Osteoblast (primary cell): Measurements from ENCODE around the gene SLC12A7. TPM values are rescaled to one million over a fixed set of nuclear protein-coding genes. Genes with fewer than 3 reads are reported as not detected.

ENCODE experiments used
- DNase-seq: peaks from one replicate; pipeline ENCODE4 v3.0.0; 2011; ENCODE audit warnings: low spot score, mixed read lengths; ENCODE audit not compliant: insufficient read length; ENCODE audit errors: missing footprints
- H2AFZ ChIP-seq: 2 replicates; pipeline ENCODE4 v1.6.0; 2011; ENCODE audit warnings: mild to moderate bottlenecking, low read length
- H3K27ac ChIP-seq: 2 replicates; pipeline ENCODE4 v1.5.1; 2011; ENCODE audit warnings: mild to moderate bottlenecking, low read depth, low read length, moderate library complexity
- H3K27me3 ChIP-seq: 2 replicates; pipeline ENCODE4 v1.6.0; 2012; ENCODE audit warnings: mild to moderate bottlenecking, control low read depth, inconsistent platforms, low read length, moderate library complexity; ENCODE audit not compliant: insufficient read depth
- H3K36me3 ChIP-seq: 2 replicates; pipeline ENCODE4 v1.5.1; 2011; ENCODE audit warnings: mild to moderate bottlenecking, low read length, control low read depth, moderate library complexity; ENCODE audit not compliant: insufficient read depth
- H3K4me1 ChIP-seq: 2 replicates; pipeline ENCODE4 v1.5.1; 2011; ENCODE audit warnings: mild to moderate bottlenecking, low read length, control low read depth, moderate library complexity; ENCODE audit not compliant: insufficient read depth
- H3K4me2 ChIP-seq: 2 replicates; pipeline ENCODE4 v1.6.0; 2011; ENCODE audit warnings: mild to moderate bottlenecking, low read length; ENCODE audit not compliant: insufficient read depth
- H3K4me3 ChIP-seq: fragments of 200-600 bp; sonication (generic); 3 replicates; pipeline ENCODE4 v1.5.1; 2012; ENCODE audit warnings: mild to moderate bottlenecking, low read length, inconsistent platforms; ENCODE audit not compliant: insufficient read depth
- H3K79me2 ChIP-seq: 2 replicates; pipeline ENCODE4 v1.6.0; 2012; ENCODE audit warnings: mild to moderate bottlenecking, low read length, control low read depth, inconsistent platforms; ENCODE audit not compliant: insufficient read depth
- H3K9me3 ChIP-seq: 2 replicates; pipeline ENCODE4 v1.5.1; 2011; ENCODE audit warnings: low read depth, low read length, control low read depth
- H4K20me1 ChIP-seq: 2 replicates; pipeline ENCODE4 v1.6.0; 2012; ENCODE audit warnings: mild to moderate bottlenecking, low read length, control low read depth; ENCODE audit not compliant: insufficient read depth
- total RNA-seq: library from RNA; depleted of rRNA; stranded (reverse); fragments of >200 nt; gene quantifications from 2 replicates; pipeline ENCODE4 v1.2.3, GENCODE V29; 2012
- TF ChIP-seq, protein P1 (sequence below): IDR thresholded peaks from 2 replicates; pipeline ENCODE4 v1.5.1; 2011; ENCODE audit warnings: mild to moderate bottlenecking, low read depth, low read length, moderate library complexity; ENCODE audit errors: extremely low read depth

The SLC12A7 gene
- total RNA-seq, 1 donor: 6.9 TPM

DNA sequence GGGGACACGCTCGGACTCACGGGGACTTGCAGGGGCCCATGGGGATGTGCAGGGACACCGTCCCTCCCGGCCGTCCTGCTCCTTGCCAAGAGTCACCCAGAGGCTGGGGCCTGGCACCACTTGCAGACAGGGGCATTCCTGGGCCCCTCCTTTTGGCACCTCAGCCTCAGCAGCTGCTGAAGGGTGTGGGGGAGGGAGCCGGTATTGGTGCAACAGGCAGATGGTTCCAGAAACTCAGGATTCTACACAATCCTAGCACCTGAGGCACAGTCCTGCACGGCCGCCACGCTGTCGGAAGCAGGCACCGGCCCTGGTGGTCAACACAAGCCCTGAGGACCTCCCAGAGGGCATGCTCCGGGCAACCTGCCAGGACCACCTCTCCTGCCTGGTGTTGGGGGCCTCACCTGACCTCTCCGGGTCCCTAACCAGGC lies 19.3 kb upstream of the SLC12A7 start:
- TF ChIP-seq, protein P1, sequence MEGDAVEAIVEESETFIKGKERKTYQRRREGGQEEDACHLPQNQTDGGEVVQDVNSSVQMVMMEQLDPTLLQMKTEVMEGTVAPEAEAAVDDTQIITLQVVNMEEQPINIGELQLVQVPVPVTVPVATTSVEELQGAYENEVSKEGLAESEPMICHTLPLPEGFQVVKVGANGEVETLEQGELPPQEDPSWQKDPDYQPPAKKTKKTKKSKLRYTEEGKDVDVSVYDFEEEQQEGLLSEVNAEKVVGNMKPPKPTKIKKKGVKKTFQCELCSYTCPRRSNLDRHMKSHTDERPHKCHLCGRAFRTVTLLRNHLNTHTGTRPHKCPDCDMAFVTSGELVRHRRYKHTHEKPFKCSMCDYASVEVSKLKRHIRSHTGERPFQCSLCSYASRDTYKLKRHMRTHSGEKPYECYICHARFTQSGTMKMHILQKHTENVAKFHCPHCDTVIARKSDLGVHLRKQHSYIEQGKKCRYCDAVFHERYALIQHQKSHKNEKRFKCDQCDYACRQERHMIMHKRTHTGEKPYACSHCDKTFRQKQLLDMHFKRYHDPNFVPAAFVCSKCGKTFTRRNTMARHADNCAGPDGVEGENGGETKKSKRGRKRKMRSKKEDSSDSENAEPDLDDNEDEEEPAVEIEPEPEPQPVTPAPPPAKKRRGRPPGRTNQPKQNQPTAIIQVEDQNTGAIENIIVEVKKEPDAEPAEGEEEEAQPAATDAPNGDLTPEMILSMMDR: no peak
- Histone ChIP-seq H2AFZ (no peak overlapping the region), H3K79me2 (no peaks in the 10 kb centered on the region), H3K4me1 (no peaks in the 10 kb centered on the region), H3K9me3 (no peaks in the 10 kb centered on the region), H3K4me3 (no peak overlapping the region), H3K27me3 (peaks cover 18% of the 10 kb centered on the region), H4K20me1 (no peaks in the 10 kb centered on the region), H3K36me3 (no peaks in the 10 kb centered on the region), H3K4me2 (no peak overlapping the region), H3K27ac (no peak overlapping the region)
- DNase-seq: no peak

DNA sequence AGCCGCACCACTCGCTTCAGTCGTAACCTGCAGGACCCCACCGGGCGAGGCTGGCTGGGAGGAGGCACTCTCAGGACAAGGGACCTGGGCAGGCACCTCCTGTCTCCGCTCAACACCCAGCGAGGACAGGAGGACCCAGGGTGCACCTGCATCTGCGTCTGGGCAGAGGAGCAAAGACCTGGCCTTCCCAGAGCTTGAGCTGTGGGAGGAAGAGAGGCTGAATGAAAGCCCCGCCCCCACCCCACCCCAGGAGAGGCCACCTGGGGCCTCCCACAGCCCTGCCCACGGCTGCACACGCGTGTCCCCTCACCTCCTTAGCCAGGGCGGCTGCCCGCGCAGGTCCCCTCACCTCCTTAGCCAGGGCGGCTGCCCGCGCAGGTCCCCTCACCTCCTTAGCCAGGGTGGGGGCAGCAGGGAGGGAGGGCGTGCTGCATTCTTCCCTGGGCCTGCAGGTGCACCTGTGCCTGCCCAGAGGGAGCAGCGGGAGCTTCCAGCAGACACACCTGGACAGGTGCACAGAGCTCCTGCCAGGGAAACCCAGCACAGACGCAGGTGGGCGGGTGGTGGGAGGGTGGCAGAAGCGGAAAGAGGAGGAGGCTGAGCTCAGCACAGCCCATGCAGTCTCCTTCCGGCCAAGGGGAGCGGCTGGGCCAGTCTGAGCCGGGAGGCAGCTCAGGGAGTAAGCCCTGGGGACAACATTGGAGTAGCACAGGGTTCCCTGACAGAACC lies 18.5 kb upstream of the SLC12A7 start:
- Histone ChIP-seq H3K4me2 (no peak overlapping the region), H3K79me2 (no peaks in the 10 kb centered on the region), H3K27ac (no peak overlapping the region), H3K27me3 (peaks cover 18% of the 10 kb centered on the region), H4K20me1 (no peaks in the 10 kb centered on the region), H3K4me3 (no peak overlapping the region), H3K36me3 (no peaks in the 10 kb centered on the region), H2AFZ (no peak overlapping the region), H3K9me3 (no peaks in the 10 kb centered on the region), H3K4me1 (no peaks in the 10 kb centered on the region)
- DNase-seq: no peak
- TF ChIP-seq, protein P1: no peak

DNA sequence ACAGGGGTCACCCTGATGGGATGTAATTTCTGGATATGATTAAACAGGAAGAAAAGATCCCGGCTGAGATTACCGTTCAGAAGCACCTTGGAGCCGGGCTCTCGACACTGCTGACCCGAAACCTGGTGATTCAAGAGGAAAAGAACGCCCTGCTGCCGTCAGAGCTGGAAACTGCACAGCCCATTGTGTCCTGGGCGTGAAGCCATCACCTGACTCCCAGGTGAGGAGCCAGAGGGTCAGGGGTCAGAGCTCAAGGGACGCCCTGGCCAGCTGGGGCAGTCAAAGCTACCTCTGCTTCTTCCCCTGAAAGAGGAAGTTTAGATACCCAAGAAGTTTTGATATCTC lies 17.8 kb upstream of the SLC12A7 start:
- H4K20me1 ChIP-seq: no peaks in the 10 kb centered on the region
- H3K27me3 ChIP-seq: peaks cover 20% of the 10 kb centered on the region
- H3K4me1 ChIP-seq: no peaks in the 10 kb centered on the region
- no peak overlapping the region for H3K27ac ChIP-seq
- no peak overlapping the region for H3K4me2 ChIP-seq
- TF ChIP-seq, protein P1: no peak
- no peaks in the 10 kb centered on the region for H3K9me3 ChIP-seq
- no peak overlapping the region for H3K4me3 ChIP-seq
- no peaks in the 10 kb centered on the region for H3K36me3 ChIP-seq
- DNase-seq: no peak
- H2AFZ ChIP-seq: no peak overlapping the region
- no peaks in the 10 kb centered on the region for H3K79me2 ChIP-seq

DNA sequence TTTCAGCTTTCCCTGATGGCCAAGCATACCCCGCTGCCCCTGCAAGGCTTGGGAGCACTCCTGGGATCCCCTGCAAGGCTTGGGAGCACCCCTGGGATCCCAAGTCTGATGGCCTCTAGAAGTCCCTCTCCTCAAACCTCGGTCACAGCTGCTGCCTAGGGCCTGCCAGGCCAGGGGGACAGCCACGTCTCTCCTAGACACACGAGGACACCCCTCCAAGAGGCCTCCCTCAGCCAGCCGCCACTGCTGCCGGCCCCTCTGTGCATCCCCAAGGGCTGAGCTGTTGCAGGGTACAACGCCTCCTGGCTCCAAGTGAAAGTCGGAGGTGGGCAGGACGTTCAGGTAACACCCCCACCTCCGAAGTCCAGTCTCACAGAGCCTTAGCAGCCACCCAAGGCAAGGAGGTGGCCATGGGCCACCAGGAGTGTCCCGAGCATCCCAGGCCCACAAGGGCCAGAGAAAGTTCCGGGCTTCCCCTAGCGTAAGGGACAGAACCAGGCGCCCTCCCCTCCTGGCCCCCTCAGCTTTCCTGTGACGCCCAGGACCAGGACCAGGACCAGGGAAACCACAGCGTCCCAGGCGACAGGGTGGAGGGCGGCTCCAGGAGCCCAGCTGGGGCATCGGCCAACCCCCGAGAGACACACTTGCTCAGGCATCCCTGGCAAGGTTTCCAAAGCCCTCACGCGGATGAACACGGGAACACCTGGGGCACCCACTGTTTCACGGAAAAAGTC lies 17.3 kb upstream of the SLC12A7 start:
- peaks cover 24% of the 10 kb centered on the region for H3K27me3 ChIP-seq
- H3K9me3 ChIP-seq: no peaks in the 10 kb centered on the region
- H3K36me3 ChIP-seq: no peaks in the 10 kb centered on the region
- H3K27ac ChIP-seq: no peak overlapping the region
- no peaks in the 10 kb centered on the region for H3K79me2 ChIP-seq
- no peaks in the 10 kb centered on the region for H3K4me1 ChIP-seq
- no peak for DNase-seq
- H2AFZ ChIP-seq: no peak overlapping the region
- no peaks in the 10 kb centered on the region for H4K20me1 ChIP-seq
- H3K4me3 ChIP-seq: no peak overlapping the region
- TF ChIP-seq, protein P1: no peak
- H3K4me2 ChIP-seq: no peak overlapping the region
